CD4-positive, alpha-beta T cell treated with Interleukin-17A for 4 hours (primary cell): ENCODE results near the gene ARHGEF39.
"Not testable (repeated sequence)": the region's sequence is repeated elsewhere in the genome, so short reads cannot be mapped to it uniquely, and the experiment has no call there.

Experiments used
- DNase-seq: peaks from one replicate; pipeline ENCODE4 v3.0.0-alpha.2; 2020; ENCODE audit warnings: mixed read lengths

ARHGEF39 gene

GRCh38 chr9:35616681-35617459 is 48.1 kb downstream of the ARHGEF39 start:
- DNase-seq = peak; percentile 82

DNA sequence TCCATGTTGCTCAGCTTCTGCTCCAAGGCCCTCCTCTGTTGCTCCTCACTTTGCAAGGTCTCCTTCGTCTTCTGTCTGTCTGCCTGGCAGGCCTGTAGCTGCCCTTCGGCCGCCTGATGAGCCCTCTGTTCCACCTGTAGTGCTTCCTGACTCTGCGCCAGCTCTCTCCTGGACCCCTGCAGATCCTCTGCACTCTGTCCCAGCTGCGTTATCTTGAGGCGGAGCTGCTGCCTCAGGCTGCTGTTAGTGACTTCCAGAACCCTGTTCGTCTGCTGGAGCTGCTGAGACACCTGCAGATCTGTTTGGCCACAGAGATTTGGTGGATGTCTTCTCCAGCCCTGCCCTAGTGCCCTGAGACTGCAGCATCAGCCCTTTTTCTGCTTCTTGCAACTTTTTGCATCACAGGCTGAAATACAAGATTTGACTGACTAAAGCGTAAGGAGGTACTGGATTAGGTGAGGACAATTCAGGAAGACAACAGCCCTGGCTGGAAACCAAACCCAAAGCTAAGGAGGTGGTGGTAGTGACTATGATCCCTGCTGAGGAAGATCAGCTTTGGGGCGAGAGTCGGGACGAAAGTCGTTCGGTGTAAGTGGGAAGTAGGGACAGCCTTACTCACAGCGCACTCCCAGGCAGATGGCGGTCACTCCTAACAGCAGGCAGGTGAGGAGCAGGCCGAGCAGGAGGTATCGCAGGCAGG is 48.9 kb downstream of the ARHGEF39 start:
- no peak for DNase-seq

GRCh38 chr9:35612843-35613242 is 52.2 kb downstream of the ARHGEF39 start:
- DNase-seq = no peak

- DNase-seq = not testable (repeated sequence)
These were observed 52.9 kb downstream of the ARHGEF39 start for GRCh38 chr9:35612066-35612465.

DNA sequence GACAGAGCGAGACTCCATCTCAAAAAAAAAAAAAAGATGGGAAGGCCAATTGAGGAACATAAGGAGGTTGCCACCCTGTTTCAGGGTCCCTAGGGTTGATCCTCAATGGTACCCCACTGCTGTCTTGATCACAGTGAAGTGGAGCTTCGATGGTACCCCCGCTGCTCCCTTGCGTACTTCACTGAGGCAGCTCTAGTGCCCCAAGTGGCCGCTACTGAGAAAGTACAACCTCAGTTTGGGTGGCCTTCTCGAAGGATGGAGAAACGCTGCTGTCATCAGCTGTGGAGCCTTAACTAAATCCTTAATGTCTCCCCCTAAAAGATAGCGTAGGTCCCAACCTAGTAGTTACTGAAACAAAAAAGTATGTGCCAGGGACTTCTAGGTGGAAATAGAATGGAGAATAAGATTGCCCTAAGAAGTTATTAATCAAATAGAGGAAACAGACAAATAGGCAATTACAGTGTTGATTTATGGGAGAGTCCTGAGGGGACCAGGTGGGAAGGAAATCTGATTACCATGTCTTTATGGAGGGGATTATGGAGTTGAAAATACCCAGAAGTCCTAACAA is 53.7 kb downstream of the ARHGEF39 start:
- peak; percentile 72 for DNase-seq

GRCh38 chr9:35609820-35610163 is 55.2 kb downstream of the ARHGEF39 start:
- DNase-seq = no peak
